Sigmoid colon (tissue), 4 donors: ENCODE results near the gene SGPP2.
"Not testable (repeated sequence)": the region's sequence is repeated elsewhere in the genome, so short reads cannot be mapped to it uniquely, and the experiment has no call there.

ENCODE experiments used
- POLR2A ChIP-seq, 2 donors: fragments of 450-650 bp; IDR thresholded peaks; one replicate each; pipeline ENCODE4 v1.6.1; 2016; ENCODE audit warnings: antibody characterized with exemption in 2 of 2, mild to moderate bottlenecking in 2 of 2, moderate library complexity in 2 of 2
- POLR2AphosphoS5 ChIP-seq, 4 donors: sonication (generic); formaldehyde crosslinking; IDR thresholded peaks; one replicate each; pipeline ENCODE4 v1.6.1; 2017; ENCODE audit warnings: antibody characterized with exemption in 4 of 4
- TF ChIP-seq, protein P1 (sequence below), 4 experiments: fragments of 450-650 bp in 3 of 4; fragments of 200-600 bp in 1 of 4; IDR thresholded peaks; one replicate each; pipeline ENCODE4 v1.5.1; 2016 to 2019; ENCODE audit warnings: antibody characterized with exemption in 4 of 4, mild to moderate bottlenecking in 3 of 4, moderate library complexity in 2 of 4

DNA sequence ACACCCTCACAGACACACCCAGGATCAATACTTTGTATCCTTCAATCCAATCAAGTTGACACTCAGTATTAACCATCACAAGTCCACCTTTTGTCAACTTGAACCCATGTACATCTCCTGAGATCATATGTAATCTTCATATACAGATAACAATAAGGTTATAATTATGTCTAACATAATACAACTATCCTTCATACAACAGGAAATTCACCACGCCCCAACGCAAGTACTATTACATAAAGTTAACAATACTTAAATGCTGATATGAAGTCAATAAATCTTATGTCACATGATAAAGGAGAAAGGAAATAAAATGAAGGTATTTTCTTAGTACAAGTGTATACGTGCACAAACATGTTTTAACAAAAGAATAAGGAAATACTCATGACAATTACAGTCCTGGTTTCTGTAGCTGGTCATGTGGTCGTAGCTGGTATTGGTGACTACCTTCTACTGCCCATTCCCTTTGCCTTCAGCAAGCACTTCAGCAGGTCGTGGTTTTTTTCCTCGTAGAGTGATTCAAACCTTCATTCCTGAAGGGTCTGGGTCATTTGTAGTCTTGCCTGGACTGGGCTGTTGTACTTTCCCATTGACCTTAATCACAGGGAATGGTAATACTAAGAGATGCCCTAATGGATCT lies 11.2 kb downstream of the SGPP2 start:
- not testable (repeated sequence) for TF ChIP-seq POLR2A, POLR2AphosphoS5 (IDR thresholded peaks at IDR 0.05)
- TF ChIP-seq, protein P1, sequence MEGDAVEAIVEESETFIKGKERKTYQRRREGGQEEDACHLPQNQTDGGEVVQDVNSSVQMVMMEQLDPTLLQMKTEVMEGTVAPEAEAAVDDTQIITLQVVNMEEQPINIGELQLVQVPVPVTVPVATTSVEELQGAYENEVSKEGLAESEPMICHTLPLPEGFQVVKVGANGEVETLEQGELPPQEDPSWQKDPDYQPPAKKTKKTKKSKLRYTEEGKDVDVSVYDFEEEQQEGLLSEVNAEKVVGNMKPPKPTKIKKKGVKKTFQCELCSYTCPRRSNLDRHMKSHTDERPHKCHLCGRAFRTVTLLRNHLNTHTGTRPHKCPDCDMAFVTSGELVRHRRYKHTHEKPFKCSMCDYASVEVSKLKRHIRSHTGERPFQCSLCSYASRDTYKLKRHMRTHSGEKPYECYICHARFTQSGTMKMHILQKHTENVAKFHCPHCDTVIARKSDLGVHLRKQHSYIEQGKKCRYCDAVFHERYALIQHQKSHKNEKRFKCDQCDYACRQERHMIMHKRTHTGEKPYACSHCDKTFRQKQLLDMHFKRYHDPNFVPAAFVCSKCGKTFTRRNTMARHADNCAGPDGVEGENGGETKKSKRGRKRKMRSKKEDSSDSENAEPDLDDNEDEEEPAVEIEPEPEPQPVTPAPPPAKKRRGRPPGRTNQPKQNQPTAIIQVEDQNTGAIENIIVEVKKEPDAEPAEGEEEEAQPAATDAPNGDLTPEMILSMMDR (IDR thresholded peaks at IDR 0.05) = not testable (repeated sequence)
